Ovary (tissue), 9 donors: Measurements from ENCODE around the gene PTPRN2. TPM values are rescaled to one million over a fixed set of nuclear protein-coding genes. Genes with fewer than 3 reads are reported as not detected.
A peak's percentile ranks its signal among the peaks of the same experiment; 100 is the strongest.

Experiments
- DNase-seq, 5 donors: peaks; one replicate each; pipeline ENCODE4 v3.0.0-alpha.2; 2019 to 2020
- H3K27ac ChIP-seq, 2 donors: fragments of 200-600 bp; one replicate each; pipeline versions ENCODE4 v1.5.1 to v1.8.0; 2019 to 2022
- H3K27me3 ChIP-seq: fragments of 200-600 bp; one replicate; pipeline ENCODE4 v1.8.0; 2022
- H3K36me3 ChIP-seq: fragments of 200-600 bp; sonication (generic); one replicate; pipeline ENCODE4 v1.5.1; 2019
- H3K4me1 ChIP-seq: one replicate; pipeline ENCODE4 v1.8.1; 2013; ENCODE audit warnings: mild to moderate bottlenecking, moderate library complexity; ENCODE audit not compliant: insufficient read depth
- H3K4me3 ChIP-seq: fragments of 200-600 bp; sonication (generic); one replicate; pipeline ENCODE4 v1.5.1; 2017
- H3K9me3 ChIP-seq, 2 donors: fragments of 200-600 bp in 1 of 2; sonication (generic) in 1 of 2; one replicate each; pipeline versions ENCODE4 v1.5.1 to v1.8.1; 2013 to 2019; ENCODE audit warnings: mild to moderate bottlenecking in 1 of 2, moderate library complexity in 1 of 2
- CTCF ChIP-seq, 3 donors: fragments of 450-650 bp in 2 of 3; fragments of 200-600 bp in 1 of 3; IDR thresholded peaks; one replicate each; pipeline versions ENCODE4 v1.5.1 to v1.8.0; 2016 to 2022; ENCODE audit warnings: antibody characterized with exemption in 3 of 3, mild to moderate bottlenecking in 1 of 3
- EP300 ChIP-seq: sonication (generic); formaldehyde crosslinking; IDR thresholded peaks from one replicate; pipeline ENCODE4 v1.6.1; 2017; ENCODE audit warnings: antibody characterized with exemption
- POLR2A ChIP-seq: fragments of 450-650 bp; IDR thresholded peaks from one replicate; pipeline ENCODE4 v1.6.1; 2017; ENCODE audit warnings: antibody characterized with exemption, mild to moderate bottlenecking, moderate library complexity
- WGBS, 3 donors: extraction: QIAGEN DNeasy Blood & Tissue Kit in 1 of 3; methylation state at CpG; one replicate each; pipeline versions ENCODE4 v1.1.5 to v1.1.7; 2013 to 2017; 5-methylcytosine and 5-hydroxymethylcytosine counted together
- intact Hi-C, 4 donors: fragments of 100-400 bp; cut with DNase I; formaldehyde crosslinking; loops; one replicate each; pipeline versions ENCODE4 v1.11.0 to v1.15.1; 2022 to 2023
- polyA plus RNA-seq, 2 donors: library from polyadenylated mRNA; stranded (reverse); fragments of 200-250 nt in 1 of 2; fragments of 350-450 nt in 1 of 2; fragmentation: Illumina TruSeq in 1 of 2; extraction: RNeasy Lipid Tissue Mini Kit (QIAGEN cat#74804) in 1 of 2; gene quantifications; one replicate each; pipeline ENCODE4 v1.2.3, GENCODE V29; 2013 to 2014
- total RNA-seq, 7 donors: library from RNA; depleted of rRNA in 2 of 7; stranded (reverse); fragments of >200 nt in 2 of 7; fragmentation: NEBNext Ultra II Directional in 3 of 7; extraction: Animal tissue kit (Norgen Biotek cat#: 25700) in 3 of 7; gene quantifications; one replicate each; pipeline versions ENCODE4 v1.1.0 to v1.2.4, GENCODE V29; 2016 to 2023
- donor health status: DM: no; HTN: no; CAD: no; lungs with moderate emphysema.
- donor health status: DM: no; HTN: no; CAD: no.
- donor health status: Bipolar disorder and iron deficiency.
- donor health status: DM: yes; HTN: yes; CAD: no.
- donor health status: DM: no; HTN: no; CAD: no.
- donor health status: DM: yes; HTN: yes; CAD: no.

PTPRN2 gene
- total and polyA plus RNA-seq, 9 donors, result 3.5 to 11.1 (median 5.9) TPM

- Histone ChIP-seq H3K9me3 (no peaks in the 10 kb centered on the region), H3K4me3 (no peak overlapping the region), H3K4me1 (no peaks in the 10 kb centered on the region), H3K27ac (no peak overlapping the region), H3K36me3 (no peaks in the 10 kb centered on the region), H3K27me3 (no peaks in the 10 kb centered on the region)
- no peak for TF ChIP-seq POLR2A
- TF ChIP-seq EP300, result no peak
- no peak for TF ChIP-seq CTCF (IDR thresholded peaks at IDR 0.05)
- 92 to 93% (median 93%) methylated on average over 13 of the region's 13 CpGs for WGBS, 3 donors
- intact Hi-C loops, result no loop called here
- peak in 1 of 5 donors; percentile 5 for DNase-seq
Measured at GRCh38 chr7:158329686-158330085, 257.9 kb downstream of the PTPRN2 start.

DNA sequence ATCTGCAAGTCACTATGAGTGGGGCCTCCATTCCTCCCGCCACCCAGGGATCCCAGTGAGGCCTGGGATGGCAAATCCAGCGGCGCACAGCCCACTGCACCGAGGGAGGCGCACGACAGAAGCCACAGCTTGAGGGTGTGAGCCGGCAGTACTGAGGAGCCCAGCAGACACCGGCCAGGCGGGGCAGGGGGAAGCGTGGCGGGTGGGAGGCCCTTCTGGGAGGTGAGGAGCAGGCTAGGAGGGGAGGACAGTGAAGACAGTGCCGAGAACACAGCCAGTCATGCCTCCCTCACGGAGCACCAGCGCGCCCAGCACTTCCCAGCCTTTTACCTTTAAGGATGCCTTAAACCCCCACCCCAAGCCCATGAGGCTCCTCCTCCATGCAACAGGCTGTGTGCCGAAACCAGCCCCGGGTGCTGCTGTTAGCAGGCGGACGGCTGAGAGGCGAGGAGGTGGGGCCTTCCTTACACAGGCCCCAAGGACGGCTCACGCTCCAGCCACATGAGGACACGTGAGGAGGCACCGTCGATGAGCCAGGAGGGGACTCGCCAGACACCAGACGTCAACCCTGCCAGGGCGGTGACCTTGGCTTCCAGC, 258.5 kb downstream of the PTPRN2 start:
- 61 to 83% (median 61%) methylated on average over 28 of the region's 28 CpGs for WGBS, 3 donors
- no peaks in the 10 kb centered on the region for H3K4me1 ChIP-seq
- no peak for TF ChIP-seq EP300
- TF ChIP-seq POLR2A, result no peak
- TF ChIP-seq CTCF (IDR thresholded peaks at IDR 0.05), result no peak
- intact Hi-C loops, result no loop called here
- no peak overlapping the region for H3K4me3 ChIP-seq
- peak in 1 of 5 donors; percentile 13 for DNase-seq
- H3K36me3 ChIP-seq, result no peaks in the 10 kb centered on the region
- no peaks in the 10 kb centered on the region for H3K27me3 ChIP-seq
- no peaks in the 10 kb centered on the region for H3K9me3 ChIP-seq
- H3K27ac ChIP-seq, result no peak overlapping the region

- peak in 1 of 5 donors; percentile 3 for DNase-seq
- Histone ChIP-seq H3K27me3 (no peaks in the 10 kb centered on the region), H3K27ac (no peak overlapping the region), H3K9me3 (no peaks in the 10 kb centered on the region), H3K36me3 (no peaks in the 10 kb centered on the region), H3K4me1 (no peaks in the 10 kb centered on the region), H3K4me3 (no peak overlapping the region)
- TF ChIP-seq CTCF (IDR thresholded peaks at IDR 0.05), result no peak
- no peak for TF ChIP-seq POLR2A
- 61 to 77% (median 66%) methylated on average over 16 of the region's 16 CpGs for whole genome bisulfite sequencing, 3 donors
- intact Hi-C loops, result no loop called here
Measured at GRCh38 chr7:158328376-158329013, 259.1 kb downstream of the PTPRN2 start.

DNA sequence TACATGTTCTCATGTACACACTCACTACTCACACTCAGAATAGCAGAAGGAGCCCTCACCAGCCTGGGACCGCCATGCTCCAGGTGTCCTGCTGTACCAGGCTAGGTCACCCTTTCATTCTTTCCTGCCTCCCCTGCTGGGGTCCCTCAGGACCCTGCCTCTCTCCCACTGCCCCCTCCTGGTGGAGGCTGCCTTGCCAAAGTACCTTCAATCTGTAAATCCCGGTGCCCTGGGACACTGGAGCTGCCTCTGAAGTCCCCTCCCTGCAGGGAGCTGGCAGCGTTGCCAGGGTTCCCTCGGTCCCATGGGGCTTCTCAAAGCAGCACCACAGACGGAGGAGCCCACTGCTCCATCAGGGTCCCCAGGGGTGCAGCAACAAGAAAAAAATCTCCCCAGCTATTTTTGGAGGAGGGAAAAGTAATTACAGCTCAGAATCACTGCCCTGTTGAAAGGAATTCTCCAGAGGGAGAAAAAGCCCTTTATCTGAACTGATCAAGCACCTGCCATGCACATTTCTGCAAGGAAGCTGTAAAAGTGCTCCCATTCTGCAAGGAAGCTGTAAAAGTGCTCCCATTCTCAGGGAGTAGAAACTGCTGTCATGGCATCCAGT, 259.9 kb downstream of the PTPRN2 start:
- TF ChIP-seq EP300 (no peak), POLR2A (no peak), CTCF (IDR thresholded peaks at IDR 0.05) (no peak)

More for the DNA sequence above, 259.9 kb downstream of the PTPRN2 start:
- no peak for DNase-seq
- Histone ChIP-seq H3K36me3 (no peaks in the 10 kb centered on the region), H3K27me3 (no peaks in the 10 kb centered on the region), H3K9me3 (no peaks in the 10 kb centered on the region), H3K27ac (no peak overlapping the region), H3K4me1 (no peaks in the 10 kb centered on the region), H3K4me3 (no peak overlapping the region)
- intact Hi-C loops, result no loop called here
- WGBS, 3 donors, result 36 to 50% (median 38%) methylated on average over 4 to 5 of the region's 5 CpGs
